NCI-H510A treated with DMSO at 0.1 percent for 48 hours (cell line): ENCODE data around the gene BPIFB6.

Experiments
- DNase-seq: peaks from one replicate; lab custom pipeline; 2025; lab: John Stamatoyannopoulos, UW

The BPIFB6 gene

GRCh38 chr20:33091693-33092092 is 60.2 kb downstream of the BPIFB6 start:
- no peak for DNase-seq

GRCh38 chr20:33092361-33092760 is 60.9 kb downstream of the BPIFB6 start:
- DNase-seq = no peak

GRCh38 chr20:33093074-33093473 is 61.6 kb downstream of the BPIFB6 start:
- DNase-seq = no peak

- DNase-seq = no peak
Observed at GRCh38 chr20:33093582-33093981, 62.1 kb downstream of the BPIFB6 start.
